Liver (tissue), 9 donors: Measurements from ENCODE around the gene ERGIC2. TPM values are rescaled to one million over a fixed set of nuclear protein-coding genes. Genes with fewer than 3 reads are reported as not detected.

ENCODE experiments used
- DNase-seq: peaks from one replicate; pipeline ENCODE4 v3.0.0-alpha.2; 2017; ENCODE audit warnings: low spot score
- H3K27ac ChIP-seq, 2 donors: one replicate each; pipeline ENCODE4 v1.7.0; 2013; ENCODE audit warnings: inconsistent platforms in 2 of 2, low read length in 2 of 2, control low read depth in 1 of 2, low read depth in 1 of 2, mild to moderate bottlenecking in 1 of 2
- H3K27me3 ChIP-seq, 4 donors: one replicate each; pipeline versions ENCODE4 v1.6.1 to v1.7.0; 2013; ENCODE audit warnings: low read length in 3 of 4, inconsistent platforms in 1 of 4, mild to moderate bottlenecking in 1 of 4, moderate library complexity in 1 of 4; ENCODE audit not compliant: control insufficient read depth in 4 of 4, insufficient read depth in 4 of 4
- H3K36me3 ChIP-seq, 4 donors: one replicate each; pipeline versions ENCODE4 v1.6.1 to v1.7.0; 2013; ENCODE audit warnings: low read length in 3 of 4, mild to moderate bottlenecking in 3 of 4, low read depth in 1 of 4, moderate library complexity in 1 of 4; ENCODE audit not compliant: control insufficient read depth in 4 of 4, insufficient read depth in 3 of 4
- H3K4me1 ChIP-seq, 4 donors: one replicate each; pipeline versions ENCODE4 v1.6.1 to v1.7.0; 2013; ENCODE audit warnings: low read length in 3 of 4, mild to moderate bottlenecking in 3 of 4, moderate library complexity in 1 of 4; ENCODE audit not compliant: control insufficient read depth in 4 of 4, insufficient read depth in 4 of 4
- H3K4me3 ChIP-seq, 3 donors: one replicate each; pipeline versions ENCODE4 v1.6.1 to v1.7.0; 2013; ENCODE audit warnings: low read length in 3 of 3, control low read depth in 1 of 3, low read depth in 1 of 3, mild to moderate bottlenecking in 1 of 3
- H3K9ac ChIP-seq, 2 donors: one replicate each; pipeline ENCODE4 v1.7.0; 2013; ENCODE audit warnings: low read length in 2 of 2, mild to moderate bottlenecking in 2 of 2, moderate library complexity in 2 of 2, control low read depth in 1 of 2, low read depth in 1 of 2
- H3K9me3 ChIP-seq, 4 donors: one replicate each; pipeline versions ENCODE4 v1.6.1 to v1.7.0; 2013; ENCODE audit warnings: low read length in 3 of 4; ENCODE audit not compliant: control insufficient read depth in 4 of 4
- EGR1 ChIP-seq, 2 donors: IDR thresholded peaks; 2 replicates each; pipeline ENCODE4 v1.6.1; 2016 to 2018; ENCODE audit warnings: antibody characterized with exemption in 2 of 2, low read depth in 2 of 2
- FOXA1 ChIP-seq: IDR thresholded peaks from 2 replicates; pipeline ENCODE4 v1.6.1; 2016; ENCODE audit warnings: antibody characterized with exemption
- FOXA2 ChIP-seq: IDR thresholded peaks from 2 replicates; pipeline ENCODE4 v1.6.1; 2016; ENCODE audit warnings: antibody characterized with exemption
- HNF4A ChIP-seq, 2 donors: conservative IDR thresholded peaks; 2 replicates each; pipeline ENCODE4 v1.6.1; 2016; ENCODE audit warnings: antibody characterized with exemption in 2 of 2, mild to moderate bottlenecking in 2 of 2
- JUND ChIP-seq, 2 donors: IDR thresholded peaks; 2 replicates each; pipeline ENCODE4 v1.6.1; 2016; ENCODE audit warnings: antibody characterized with exemption in 2 of 2
- NR2F2 ChIP-seq: IDR thresholded peaks from 2 replicates; pipeline ENCODE4 v1.6.1; 2016; ENCODE audit warnings: antibody characterized with exemption
- RAD21 ChIP-seq, 2 donors: IDR thresholded peaks; 2 replicates each; pipeline ENCODE4 v1.6.1; 2016; ENCODE audit warnings: antibody characterized with exemption in 2 of 2, mild to moderate bottlenecking in 2 of 2
- RXRA ChIP-seq, 2 donors: IDR thresholded peaks; 2 replicates each; pipeline ENCODE4 v1.6.1; 2017 to 2018; ENCODE audit warnings: antibody characterized with exemption in 2 of 2, mild to moderate bottlenecking in 1 of 2
- TAF1 ChIP-seq: conservative IDR thresholded peaks from 2 replicates; pipeline ENCODE4 v1.6.1; 2016; ENCODE audit warnings: antibody characterized with exemption, mild to moderate bottlenecking
- YY1 ChIP-seq: IDR thresholded peaks from 2 replicates; pipeline ENCODE4 v1.6.1; 2016; ENCODE audit warnings: antibody characterized with exemption, mild to moderate bottlenecking
- WGBS: extraction: QIAGEN DNeasy Blood & Tissue Kit; methylation state at CpG from one replicate; pipeline ENCODE4 v1.1.7; 2013; 5-methylcytosine and 5-hydroxymethylcytosine counted together
- polyA plus RNA-seq, 2 donors: library from polyadenylated mRNA; stranded (reverse) in 1 of 2; unstranded in 1 of 2; fragments of 200-250 nt in 1 of 2; fragments of >200 nt in 1 of 2; fragmentation: Nextera tagmentation in 1 of 2; extraction: Ambion mirVana in 1 of 2; gene quantifications; one replicate each; pipeline versions ENCODE4 v1.2.1 to v1.2.3, GENCODE V29; 2013 to 2015
- total RNA-seq, 2 donors: library from RNA; depleted of rRNA; stranded (reverse); fragments of >200 nt; gene quantifications; one replicate each; pipeline ENCODE4 v1.2.3, GENCODE V29; 2014
- TF ChIP-seq, protein P1 (sequence below): fragments of 150-350 bp; IDR thresholded peaks from 2 replicates; pipeline ENCODE4 v1.5.1; 2017; ENCODE audit warnings: improper control_type of control experiment, low read depth, low read length; ENCODE audit not compliant: missing input control
- TF ChIP-seq, protein P2 (sequence below): IDR thresholded peaks from 2 replicates; pipeline ENCODE4 v1.6.1; 2016; ENCODE audit warnings: antibody characterized with exemption, mild to moderate bottlenecking
- TF ChIP-seq, protein P3 (sequence below): IDR thresholded peaks from 2 replicates; pipeline ENCODE4 v1.6.1; 2016; ENCODE audit warnings: antibody characterized with exemption
- donor health status: healthy.
- donor health status: healthy.
- donor health status: healthy.
- donor health status: healthy.
- donor health status: healthy.

Gene ERGIC2
- total and polyA plus RNA-seq, 4 donors = 33.8 to 56.2 (median 40.8) TPM

DNA sequence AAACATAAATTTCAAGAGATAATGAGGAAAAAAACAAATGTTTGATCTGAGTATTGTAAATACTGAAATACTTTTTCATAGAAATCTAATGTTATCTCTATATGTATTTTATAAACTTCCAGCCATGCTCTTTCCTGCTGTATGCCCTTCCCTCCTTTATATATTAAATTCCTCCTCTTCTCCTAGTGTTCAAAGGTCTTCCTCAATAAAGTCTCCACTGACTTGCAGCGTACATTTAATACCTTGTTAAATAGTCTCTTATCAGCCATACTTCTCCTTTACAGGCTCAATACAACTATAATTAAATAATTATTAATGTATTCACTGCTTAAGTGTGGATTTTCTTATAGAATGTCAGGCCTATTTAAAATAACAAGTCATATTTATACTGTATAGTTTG, 26.0 kb downstream of the ERGIC2 start:
- DNase-seq = no peak
- no peak overlapping the region for H3K4me3 ChIP-seq
- peaks cover 5 to 15% (median 12%) of the 10 kb centered on the region in 4 donors for H3K36me3 ChIP-seq
- TF ChIP-seq FOXA1 (no peak), YY1 (no peak), HNF4A (conservative IDR thresholded peaks at IDR 0.05) (no peak), RXRA (IDR thresholded peaks at IDR 0.05) (no peak), NR2F2 (no peak), FOXA2 (no peak)
- H3K9ac ChIP-seq = no peak overlapping the region
- H3K27me3 ChIP-seq = no peaks in the 10 kb centered on the region
- H3K27ac ChIP-seq = no peak overlapping the region
- WGBS = 89% methylated on average over 1 of the region's 1 CpG
- H3K9me3 ChIP-seq = no peaks in the 10 kb centered on the region
- peaks cover 2 to 10% (median 9%) of the 10 kb centered on the region in 4 donors for H3K4me1 ChIP-seq

DNA sequence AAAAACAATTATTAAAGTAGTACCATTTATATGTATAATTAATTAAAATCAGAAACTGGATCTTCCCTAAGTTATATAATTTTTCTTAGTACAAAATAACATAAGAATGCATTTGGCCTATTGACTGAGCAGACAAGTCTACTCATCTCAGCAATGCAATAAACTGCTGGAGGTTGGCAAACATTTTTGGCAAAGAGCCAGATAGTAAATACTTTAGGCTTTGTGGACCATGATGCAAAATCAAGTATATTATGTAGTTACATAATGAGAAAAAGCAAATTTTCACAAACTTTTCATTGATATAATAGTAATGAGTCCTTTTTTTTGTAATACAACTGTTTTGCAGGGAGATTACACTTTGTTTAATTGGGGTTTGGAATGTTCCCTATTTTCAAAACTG, 30.9 kb downstream of the ERGIC2 start:
- peaks cover 3 to 15% (median 6%) of the 10 kb centered on the region in 4 donors for H3K36me3 ChIP-seq
- no peak overlapping the region for H3K4me3 ChIP-seq
- no peak for DNase-seq
- TF ChIP-seq HNF4A (conservative IDR thresholded peaks at IDR 0.05) (no peak), EGR1 (IDR thresholded peaks at IDR 0.05; ENCODE audit: low read depth in 2 of 2) (no peak), RAD21 (IDR thresholded peaks at IDR 0.05) (peak in 1 of 2 donors; percentile 14)
- TF ChIP-seq, protein P1, sequence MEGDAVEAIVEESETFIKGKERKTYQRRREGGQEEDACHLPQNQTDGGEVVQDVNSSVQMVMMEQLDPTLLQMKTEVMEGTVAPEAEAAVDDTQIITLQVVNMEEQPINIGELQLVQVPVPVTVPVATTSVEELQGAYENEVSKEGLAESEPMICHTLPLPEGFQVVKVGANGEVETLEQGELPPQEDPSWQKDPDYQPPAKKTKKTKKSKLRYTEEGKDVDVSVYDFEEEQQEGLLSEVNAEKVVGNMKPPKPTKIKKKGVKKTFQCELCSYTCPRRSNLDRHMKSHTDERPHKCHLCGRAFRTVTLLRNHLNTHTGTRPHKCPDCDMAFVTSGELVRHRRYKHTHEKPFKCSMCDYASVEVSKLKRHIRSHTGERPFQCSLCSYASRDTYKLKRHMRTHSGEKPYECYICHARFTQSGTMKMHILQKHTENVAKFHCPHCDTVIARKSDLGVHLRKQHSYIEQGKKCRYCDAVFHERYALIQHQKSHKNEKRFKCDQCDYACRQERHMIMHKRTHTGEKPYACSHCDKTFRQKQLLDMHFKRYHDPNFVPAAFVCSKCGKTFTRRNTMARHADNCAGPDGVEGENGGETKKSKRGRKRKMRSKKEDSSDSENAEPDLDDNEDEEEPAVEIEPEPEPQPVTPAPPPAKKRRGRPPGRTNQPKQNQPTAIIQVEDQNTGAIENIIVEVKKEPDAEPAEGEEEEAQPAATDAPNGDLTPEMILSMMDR = no peak
- H3K9me3 ChIP-seq = no peaks in the 10 kb centered on the region
- H3K9ac ChIP-seq = no peak overlapping the region
- H3K4me1 ChIP-seq = peaks cover 2 to 10% (median 9%) of the 10 kb centered on the region in 4 donors
- H3K27ac ChIP-seq = no peak overlapping the region
- H3K27me3 ChIP-seq = no peaks in the 10 kb centered on the region

DNA sequence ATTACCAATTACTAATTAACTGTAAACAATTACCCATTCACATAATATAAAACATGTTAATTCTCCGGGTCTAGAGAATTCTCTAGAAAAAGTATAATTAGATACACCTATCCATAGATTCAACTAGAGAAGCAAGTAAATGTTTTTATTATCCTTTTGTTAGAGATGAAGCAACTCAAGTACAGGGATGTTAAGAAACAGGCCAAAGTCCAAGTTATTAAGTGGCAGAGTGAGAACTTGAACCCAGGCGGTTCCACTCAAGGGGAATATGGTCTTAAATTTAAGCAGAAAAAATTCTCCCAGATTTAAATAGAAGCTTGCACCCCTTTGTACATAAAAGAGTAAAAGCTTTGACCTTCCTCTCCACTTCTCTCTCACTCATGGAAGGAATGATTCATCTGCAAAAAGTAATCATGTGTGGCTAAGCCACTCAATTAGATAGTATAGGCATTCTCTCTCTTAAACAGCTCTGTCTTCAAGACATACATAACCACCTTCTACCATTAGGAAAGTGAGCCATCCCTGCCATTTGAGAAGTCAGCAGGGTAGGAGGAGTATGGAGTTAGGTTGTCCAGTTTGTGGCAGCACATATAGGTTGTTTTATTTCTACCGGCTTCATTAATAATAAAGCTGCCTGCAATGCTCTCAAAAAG, 34.1 kb downstream of the ERGIC2 start:
- Histone ChIP-seq H3K27ac (no peak overlapping the region), H3K36me3 (peaks cover 5 to 26% (median 23%) of the 10 kb centered on the region in 4 donors), H3K9ac (no peak overlapping the region), H3K27me3 (no peaks in the 10 kb centered on the region), H3K4me1 (peaks cover 0 to 10% (median 7%) of the 10 kb centered on the region in 4 donors), H3K9me3 (no peaks in the 10 kb centered on the region), H3K4me3 (no peak overlapping the region)
- WGBS = 95% methylated on average over 3 of the region's 3 CpGs
- TF ChIP-seq JUND (IDR thresholded peaks at IDR 0.05) (no peak), HNF4A (conservative IDR thresholded peaks at IDR 0.05) (peak in 1 of 2 donors; percentile 39)
- DNase-seq = no peak

DNA sequence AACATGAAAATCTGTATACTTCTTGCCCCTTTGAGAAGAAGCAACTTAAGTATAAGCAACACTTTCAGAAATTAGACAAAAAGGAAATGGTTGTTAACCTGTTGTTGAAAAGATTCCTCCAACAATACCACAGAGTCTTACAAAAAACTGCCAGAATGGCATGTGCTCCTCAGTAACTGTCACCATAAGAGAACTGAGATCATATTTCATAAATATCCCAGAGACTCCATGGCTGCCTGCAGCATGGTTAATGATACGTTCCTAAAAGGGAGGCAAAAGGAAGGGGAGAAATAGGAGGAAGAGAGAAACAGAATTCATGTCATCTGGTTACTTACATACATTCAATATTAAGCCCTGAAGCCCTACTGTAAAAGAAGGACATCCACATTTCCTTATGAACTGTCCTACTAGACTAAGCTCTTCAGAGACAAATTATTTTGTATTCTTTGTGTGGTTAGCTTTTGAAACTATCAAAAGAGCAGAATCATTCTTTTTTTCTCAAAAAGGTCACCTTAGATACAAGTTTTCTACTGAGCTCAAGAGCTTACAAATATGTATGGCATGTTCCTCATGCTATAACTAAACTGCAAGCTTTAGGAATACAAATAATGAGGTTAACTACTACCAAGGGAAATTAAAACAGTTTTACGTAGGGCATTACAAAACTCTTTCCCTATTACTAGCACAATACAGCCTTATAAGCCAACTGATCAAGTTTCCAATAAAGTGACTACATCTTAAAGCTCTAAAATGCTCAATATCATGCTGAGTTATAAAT, 37.8 kb downstream of the ERGIC2 start:
- Histone ChIP-seq H3K27me3 (no peaks in the 10 kb centered on the region), H3K9ac (no peak overlapping the region), H3K27ac (no peak overlapping the region), H3K9me3 (no peaks in the 10 kb centered on the region), H3K36me3 (peaks cover 6 to 33% (median 32%) of the 10 kb centered on the region in 4 donors), H3K4me1 (no peaks in the 10 kb centered on the region), H3K4me3 (no peak overlapping the region)
- DNase-seq = no peak
- 95% methylated on average over 2 of the region's 2 CpGs for WGBS
- TF ChIP-seq EGR1 (IDR thresholded peaks at IDR 0.05; ENCODE audit: low read depth in 2 of 2) (no peak), HNF4A (conservative IDR thresholded peaks at IDR 0.05) (no peak), RXRA (IDR thresholded peaks at IDR 0.05) (no peak), TAF1 (no peak)
- TF ChIP-seq, protein P2, sequence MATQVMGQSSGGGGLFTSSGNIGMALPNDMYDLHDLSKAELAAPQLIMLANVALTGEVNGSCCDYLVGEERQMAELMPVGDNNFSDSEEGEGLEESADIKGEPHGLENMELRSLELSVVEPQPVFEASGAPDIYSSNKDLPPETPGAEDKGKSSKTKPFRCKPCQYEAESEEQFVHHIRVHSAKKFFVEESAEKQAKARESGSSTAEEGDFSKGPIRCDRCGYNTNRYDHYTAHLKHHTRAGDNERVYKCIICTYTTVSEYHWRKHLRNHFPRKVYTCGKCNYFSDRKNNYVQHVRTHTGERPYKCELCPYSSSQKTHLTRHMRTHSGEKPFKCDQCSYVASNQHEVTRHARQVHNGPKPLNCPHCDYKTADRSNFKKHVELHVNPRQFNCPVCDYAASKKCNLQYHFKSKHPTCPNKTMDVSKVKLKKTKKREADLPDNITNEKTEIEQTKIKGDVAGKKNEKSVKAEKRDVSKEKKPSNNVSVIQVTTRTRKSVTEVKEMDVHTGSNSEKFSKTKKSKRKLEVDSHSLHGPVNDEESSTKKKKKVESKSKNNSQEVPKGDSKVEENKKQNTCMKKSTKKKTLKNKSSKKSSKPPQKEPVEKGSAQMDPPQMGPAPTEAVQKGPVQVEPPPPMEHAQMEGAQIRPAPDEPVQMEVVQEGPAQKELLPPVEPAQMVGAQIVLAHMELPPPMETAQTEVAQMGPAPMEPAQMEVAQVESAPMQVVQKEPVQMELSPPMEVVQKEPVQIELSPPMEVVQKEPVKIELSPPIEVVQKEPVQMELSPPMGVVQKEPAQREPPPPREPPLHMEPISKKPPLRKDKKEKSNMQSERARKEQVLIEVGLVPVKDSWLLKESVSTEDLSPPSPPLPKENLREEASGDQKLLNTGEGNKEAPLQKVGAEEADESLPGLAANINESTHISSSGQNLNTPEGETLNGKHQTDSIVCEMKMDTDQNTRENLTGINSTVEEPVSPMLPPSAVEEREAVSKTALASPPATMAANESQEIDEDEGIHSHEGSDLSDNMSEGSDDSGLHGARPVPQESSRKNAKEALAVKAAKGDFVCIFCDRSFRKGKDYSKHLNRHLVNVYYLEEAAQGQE = no peak
- TF ChIP-seq, protein P3, sequence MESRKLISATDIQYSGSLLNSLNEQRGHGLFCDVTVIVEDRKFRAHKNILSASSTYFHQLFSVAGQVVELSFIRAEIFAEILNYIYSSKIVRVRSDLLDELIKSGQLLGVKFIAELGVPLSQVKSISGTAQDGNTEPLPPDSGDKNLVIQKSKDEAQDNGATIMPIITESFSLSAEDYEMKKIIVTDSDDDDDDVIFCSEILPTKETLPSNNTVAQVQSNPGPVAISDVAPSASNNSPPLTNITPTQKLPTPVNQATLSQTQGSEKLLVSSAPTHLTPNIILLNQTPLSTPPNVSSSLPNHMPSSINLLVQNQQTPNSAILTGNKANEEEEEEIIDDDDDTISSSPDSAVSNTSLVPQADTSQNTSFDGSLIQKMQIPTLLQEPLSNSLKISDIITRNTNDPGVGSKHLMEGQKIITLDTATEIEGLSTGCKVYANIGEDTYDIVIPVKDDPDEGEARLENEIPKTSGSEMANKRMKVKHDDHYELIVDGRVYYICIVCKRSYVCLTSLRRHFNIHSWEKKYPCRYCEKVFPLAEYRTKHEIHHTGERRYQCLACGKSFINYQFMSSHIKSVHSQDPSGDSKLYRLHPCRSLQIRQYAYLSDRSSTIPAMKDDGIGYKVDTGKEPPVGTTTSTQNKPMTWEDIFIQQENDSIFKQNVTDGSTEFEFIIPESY = no peak
